Central memory CD8-positive, alpha-beta T cell (primary cell): ENCODE measurements around the gene APBA3.

ENCODE experiments used
- ATAC-seq: fragments of 150-1000 bp; cut with Tn5 transposase; replicated peaks from 2 replicates; pipeline ENCODE4 v1.10.0; 2022; ENCODE audit warnings: mild to moderate bottlenecking, moderate FRiP score, moderate number of reproducible peaks; ENCODE audit not compliant: poor library complexity, severe bottlenecking; ENCODE audit errors: extremely low read depth
- DNase-seq, 2 donors: peaks; one replicate each; pipeline ENCODE4 v3.0.0; 2021; ENCODE audit warnings: low spot score in 2 of 2
- H3K27ac Mint-ChIP-seq: one replicate; pipeline ENCODE4 v1.8.0; 2022; ENCODE audit warnings: low read depth, mild to moderate bottlenecking, moderate library complexity, mixed read lengths
- H3K27me3 Mint-ChIP-seq: one replicate; pipeline ENCODE4 v1.8.0; 2022; ENCODE audit warnings: mixed read lengths
- H3K36me3 Mint-ChIP-seq: one replicate; pipeline ENCODE4 v1.8.0; 2022; ENCODE audit warnings: mild to moderate bottlenecking, moderate library complexity, mixed read lengths; ENCODE audit not compliant: insufficient read depth
- H3K4me1 Mint-ChIP-seq: one replicate; pipeline ENCODE4 v1.8.0; 2022; ENCODE audit warnings: mixed read lengths
- H3K4me3 Mint-ChIP-seq: one replicate; pipeline ENCODE4 v1.8.0; 2022; ENCODE audit warnings: mild to moderate bottlenecking, moderate library complexity, mixed read lengths
- H3K9me3 Mint-ChIP-seq: one replicate; pipeline ENCODE4 v1.8.0; 2022; ENCODE audit warnings: mixed read lengths

Gene APBA3

GRCh38 chr19:3783660-3784584, 22.4 kb upstream of the APBA3 start:
- H3K27ac Mint-ChIP-seq: peak overlapping the region; percentile 79
- peaks cover 18% of the 10 kb centered on the region for H3K36me3 Mint-ChIP-seq
- ATAC-seq (no peak), DNase-seq (peak; percentile 28 to 34)
- no peaks in the 10 kb centered on the region for H3K27me3 Mint-ChIP-seq
- H3K4me3 Mint-ChIP-seq: peak overlapping the region; percentile 82
- H3K4me1 Mint-ChIP-seq: peaks cover 22% of the 10 kb centered on the region
- H3K9me3 Mint-ChIP-seq: peaks cover 7% of the 10 kb centered on the region

- no peak overlapping the region for H3K27ac Mint-ChIP-seq
- peaks cover 16% of the 10 kb centered on the region for H3K36me3 Mint-ChIP-seq
- H3K4me1 Mint-ChIP-seq: peaks cover 19% of the 10 kb centered on the region
- no peak overlapping the region for H3K4me3 Mint-ChIP-seq
- no peaks in the 10 kb centered on the region for H3K27me3 Mint-ChIP-seq
- H3K9me3 Mint-ChIP-seq: peaks cover 7% of the 10 kb centered on the region
- ATAC-seq (no peak), DNase-seq (no peak)
Observed at GRCh38 chr19:3782903-3783302, 21.4 kb upstream of the APBA3 start.

DNA sequence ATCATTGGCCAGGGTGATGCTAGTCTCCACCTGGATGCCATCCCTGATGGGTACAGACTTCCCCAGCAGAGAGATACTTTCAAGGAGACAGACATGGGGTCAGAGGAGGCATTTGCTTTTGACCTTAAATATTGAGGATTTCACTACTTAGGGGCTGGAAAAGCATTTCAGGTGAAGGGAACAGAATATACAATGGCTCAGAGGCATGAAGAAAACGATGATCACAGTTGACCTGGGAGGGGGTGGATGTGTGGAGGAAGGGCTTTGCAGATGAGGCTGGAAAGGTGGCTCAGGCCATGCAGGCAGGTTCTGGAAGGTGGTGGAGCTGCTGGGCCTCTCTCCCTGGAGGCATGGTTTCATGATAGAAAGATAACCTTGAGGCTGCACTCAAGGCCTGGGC, 20.8 kb upstream of the APBA3 start:
- H3K27me3 Mint-ChIP-seq: no peaks in the 10 kb centered on the region
- H3K36me3 Mint-ChIP-seq: peaks cover 16% of the 10 kb centered on the region
- peaks cover 7% of the 10 kb centered on the region for H3K9me3 Mint-ChIP-seq
- ATAC-seq: no peak
- H3K27ac Mint-ChIP-seq: no peak overlapping the region
- H3K4me1 Mint-ChIP-seq: peaks cover 19% of the 10 kb centered on the region
- H3K4me3 Mint-ChIP-seq: no peak overlapping the region
- no peak for DNase-seq

DNA sequence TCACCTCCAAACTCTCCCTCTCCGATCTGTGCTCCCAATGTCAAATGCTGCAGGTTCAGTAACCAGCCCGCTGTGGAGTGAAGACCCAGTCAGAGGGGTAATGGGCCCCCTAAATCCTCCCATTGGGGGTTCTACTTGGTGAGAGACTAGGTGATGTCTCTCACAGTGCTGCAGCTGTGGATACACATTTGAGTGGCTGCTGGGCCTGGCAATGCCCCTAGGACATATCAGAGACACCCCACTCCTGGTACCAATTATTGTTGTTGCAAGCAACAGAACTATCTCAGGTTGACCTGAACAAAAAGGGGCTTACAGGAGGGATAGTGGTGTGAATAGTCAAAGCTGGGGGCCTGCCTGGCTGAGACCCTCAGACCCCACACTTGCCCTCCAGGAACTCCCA, 20.1 kb upstream of the APBA3 start:
- peaks cover 7% of the 10 kb centered on the region for H3K9me3 Mint-ChIP-seq
- peaks cover 16% of the 10 kb centered on the region for H3K36me3 Mint-ChIP-seq
- DNase-seq: no peak
- ATAC-seq: no peak
- H3K4me1 Mint-ChIP-seq: peaks cover 19% of the 10 kb centered on the region
- no peaks in the 10 kb centered on the region for H3K27me3 Mint-ChIP-seq
- H3K4me3 Mint-ChIP-seq: no peak overlapping the region
- no peak overlapping the region for H3K27ac Mint-ChIP-seq

- Mint-ChIP-seq H3K4me3 (no peak overlapping the region), H3K4me1 (peaks cover 19% of the 10 kb centered on the region), H3K27me3 (no peaks in the 10 kb centered on the region), H3K9me3 (peaks cover 7% of the 10 kb centered on the region), H3K27ac (no peak overlapping the region), H3K36me3 (peaks cover 16% of the 10 kb centered on the region)
- ATAC-seq (no peak), DNase-seq (no peak)
Observed at GRCh38 chr19:3780786-3781304, 19.4 kb upstream of the APBA3 start.

GRCh38 chr19:3778899-3779723, 17.6 kb upstream of the APBA3 start:
- no peak overlapping the region for H3K27ac Mint-ChIP-seq
- H3K4me1 Mint-ChIP-seq: peaks cover 16% of the 10 kb centered on the region
- H3K36me3 Mint-ChIP-seq: peaks cover 13% of the 10 kb centered on the region
- H3K27me3 Mint-ChIP-seq: no peaks in the 10 kb centered on the region
- DNase-seq (no peak), ATAC-seq (no peak)
- H3K4me3 Mint-ChIP-seq: no peak overlapping the region
- H3K9me3 Mint-ChIP-seq: peaks cover 7% of the 10 kb centered on the region

- Mint-ChIP-seq H3K36me3 (peaks cover 9% of the 10 kb centered on the region), H3K27ac (no peak overlapping the region), H3K27me3 (no peaks in the 10 kb centered on the region), H3K4me3 (no peak overlapping the region), H3K4me1 (peaks cover 22% of the 10 kb centered on the region), H3K9me3 (peaks cover 7% of the 10 kb centered on the region)
- no peak for ATAC-seq
- DNase-seq: no peak
Observed at GRCh38 chr19:3778104-3778867, 16.8 kb upstream of the APBA3 start.

DNA sequence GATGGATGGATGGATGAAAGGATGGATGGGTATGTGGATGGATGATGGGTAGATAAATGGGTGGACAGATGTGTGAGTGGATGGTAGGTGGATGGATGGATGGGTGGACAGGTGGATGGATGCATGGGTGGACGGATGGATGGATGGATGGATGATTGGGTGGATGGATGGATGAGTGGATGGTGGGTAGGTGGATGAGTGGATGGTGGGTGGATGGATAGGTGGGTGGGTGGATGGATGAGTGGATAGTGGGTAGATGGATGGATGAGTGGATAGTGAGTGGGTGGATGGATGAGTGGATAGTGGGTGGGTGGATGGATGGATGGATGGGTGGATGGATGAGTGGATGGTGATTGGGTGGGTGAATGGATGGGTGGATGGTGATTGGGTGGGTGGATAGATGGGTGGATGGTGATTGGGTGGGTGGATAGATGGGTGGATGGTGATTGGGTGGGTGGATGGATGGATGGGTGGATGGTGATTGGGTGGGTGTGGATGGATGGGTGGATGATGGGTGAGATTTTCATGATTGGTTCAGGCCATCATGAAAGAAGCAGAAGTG, 15.1 kb upstream of the APBA3 start:
- Mint-ChIP-seq H3K4me3 (no peak overlapping the region), H3K4me1 (peaks cover 15% of the 10 kb centered on the region), H3K36me3 (peaks cover 5% of the 10 kb centered on the region), H3K27ac (no peak overlapping the region), H3K9me3 (no peaks in the 10 kb centered on the region), H3K27me3 (no peaks in the 10 kb centered on the region)
- no peak for ATAC-seq
- no peak for DNase-seq

GRCh38 chr19:3775831-3776230, 14.3 kb upstream of the APBA3 start:
- no peak for ATAC-seq
- H3K36me3 Mint-ChIP-seq: peaks cover 2% of the 10 kb centered on the region
- H3K9me3 Mint-ChIP-seq: no peaks in the 10 kb centered on the region
- no peak overlapping the region for H3K27ac Mint-ChIP-seq
- no peak overlapping the region for H3K4me3 Mint-ChIP-seq
- no peaks in the 10 kb centered on the region for H3K27me3 Mint-ChIP-seq
- H3K4me1 Mint-ChIP-seq: peaks cover 12% of the 10 kb centered on the region
- no peak for DNase-seq

GRCh38 chr19:3775374-3775711, 13.9 kb upstream of the APBA3 start:
- no peak for DNase-seq
- ATAC-seq: no peak
- H3K9me3 Mint-ChIP-seq: no peaks in the 10 kb centered on the region
- H3K27ac Mint-ChIP-seq: no peak overlapping the region
- no peaks in the 10 kb centered on the region for H3K27me3 Mint-ChIP-seq
- H3K4me3 Mint-ChIP-seq: no peak overlapping the region
- H3K4me1 Mint-ChIP-seq: peaks cover 12% of the 10 kb centered on the region
- H3K36me3 Mint-ChIP-seq: peaks cover 2% of the 10 kb centered on the region

- Mint-ChIP-seq H3K27me3 (no peaks in the 10 kb centered on the region), H3K4me3 (no peak overlapping the region), H3K9me3 (no peaks in the 10 kb centered on the region), H3K27ac (peak overlapping the region; percentile 40), H3K36me3 (peaks cover 2% of the 10 kb centered on the region), H3K4me1 (peaks cover 12% of the 10 kb centered on the region)
- ATAC-seq (no peak), DNase-seq (no peak)
Observed at GRCh38 chr19:3774621-3775373, 13.3 kb upstream of the APBA3 start.
